Sigmoid colon (tissue), 7 donors: ENCODE data around the gene KCP. TPM values are rescaled to one million over a fixed set of nuclear protein-coding genes. Genes with fewer than 3 reads are reported as not detected.

Source experiments
- DNase-seq: peaks from one replicate; pipeline ENCODE4 v3.0.0-alpha.2; 2019
- H3K27ac ChIP-seq, 4 donors: fragments of 200-600 bp; sonication (generic); one replicate each; pipeline ENCODE4 v1.5.1; 2016 to 2019; ENCODE audit warnings: mild to moderate bottlenecking in 1 of 4
- H3K27me3 ChIP-seq, 3 donors: fragments of 200-600 bp; sonication (generic); one replicate each; pipeline ENCODE4 v1.5.1; 2019; ENCODE audit warnings: mild to moderate bottlenecking in 1 of 3
- H3K36me3 ChIP-seq, 4 donors: fragments of 200-600 bp; sonication (generic); one replicate each; pipeline ENCODE4 v1.5.1; 2016 to 2019
- H3K4me1 ChIP-seq, 4 donors: fragments of 200-600 bp; sonication (generic); one replicate each; pipeline ENCODE4 v1.5.1; 2017 to 2019
- H3K4me3 ChIP-seq, 4 donors: fragments of 200-600 bp; sonication (generic); one replicate each; pipeline ENCODE4 v1.5.1; 2017 to 2019; ENCODE audit warnings: mild to moderate bottlenecking in 2 of 4, moderate library complexity in 1 of 4
- H3K9me3 ChIP-seq, 4 donors: fragments of 200-600 bp in 3 of 4; sonication (generic) in 3 of 4; one replicate each; pipeline versions ENCODE4 v1.5.1 to v1.6.1; 2013 to 2019
- CTCF ChIP-seq, 4 experiments: fragments of 450-650 bp in 3 of 4; fragments of 200-600 bp in 1 of 4; IDR thresholded peaks; one replicate each; pipeline ENCODE4 v1.5.1; 2016 to 2019; ENCODE audit warnings: antibody characterized with exemption in 4 of 4, mild to moderate bottlenecking in 3 of 4, moderate library complexity in 2 of 4
- EP300 ChIP-seq, 4 donors: sonication (generic); formaldehyde crosslinking; IDR thresholded peaks; one replicate each; pipeline ENCODE4 v1.6.1; 2017; ENCODE audit warnings: antibody characterized with exemption in 4 of 4
- POLR2A ChIP-seq, 2 donors: fragments of 450-650 bp; IDR thresholded peaks; one replicate each; pipeline ENCODE4 v1.6.1; 2016; ENCODE audit warnings: antibody characterized with exemption in 2 of 2, mild to moderate bottlenecking in 2 of 2, moderate library complexity in 2 of 2
- POLR2AphosphoS5 ChIP-seq, 4 donors: sonication (generic); formaldehyde crosslinking; IDR thresholded peaks; one replicate each; pipeline ENCODE4 v1.6.1; 2017; ENCODE audit warnings: antibody characterized with exemption in 4 of 4
- WGBS, 2 donors: extraction: QIAGEN DNeasy Blood & Tissue Kit; methylation state at CpG; one replicate each; pipeline ENCODE4 v1.1.7; 2013; 5-methylcytosine and 5-hydroxymethylcytosine counted together
- intact Hi-C: fragments of 100-400 bp; cut with DNase I; formaldehyde crosslinking; loops from one replicate; pipeline ENCODE4 v1.15.1; 2023
- polyA plus RNA-seq, 3 donors: library from polyadenylated mRNA; stranded (reverse); fragments of 200-250 nt; gene quantifications; one replicate each; pipeline ENCODE4 v1.2.3, GENCODE V29; 2013
- total RNA-seq, 4 donors: library from RNA; depleted of rRNA; stranded (reverse); fragments of >200 nt; gene quantifications; one replicate each; pipeline ENCODE4 v1.1.0, GENCODE V29; 2016
- donor health status: healthy with polysubstance abuse.
- donor health status: Bipolar disorder and iron deficiency.
- donor health status: healthy.

The KCP gene
- total and polyA plus RNA-seq, 7 donors: 0.14 to 0.42 (median 0.32) TPM; not detected in 3

- Histone ChIP-seq H3K27me3 (peaks cover 15 to 63% (median 27%) of the 10 kb centered on the region in 3 donors), H3K27ac (no peak overlapping the region), H3K9me3 (no peaks in the 10 kb centered on the region), H3K4me3 (peak overlapping the region; percentile 6 to 43 (median 28)), H3K4me1 (peaks cover 0 to 17% (median 16%) of the 10 kb centered on the region in 4 donors), H3K36me3 (no peaks in the 10 kb centered on the region)
- intact Hi-C loops: no loop called here
- TF ChIP-seq POLR2A (IDR thresholded peaks at IDR 0.05) (no peak), POLR2AphosphoS5 (IDR thresholded peaks at IDR 0.05) (no peak), CTCF (IDR thresholded peaks at IDR 0.05) (no peak), EP300 (IDR thresholded peaks at IDR 0.05) (no peak)
- WGBS, 2 donors: 10 to 17% methylated on average over 42 of the region's 42 CpGs
- DNase-seq: peak; percentile 74
These were observed 612 bp downstream of the KCP start for GRCh38 chr7:128909625-128910568.

GRCh38 chr7:128908750-128909624 lies 1.5 kb downstream of the KCP start:
- Histone ChIP-seq H3K4me3 (peak overlapping the region in 3 of 4 donors; percentile 27 to 43 (median 30)), H3K4me1 (peaks cover 0 to 16% (median 15%) of the 10 kb centered on the region in 4 donors), H3K9me3 (no peaks in the 10 kb centered on the region), H3K36me3 (no peaks in the 10 kb centered on the region), H3K27ac (no peak overlapping the region), H3K27me3 (peaks cover 11 to 60% (median 17%) of the 10 kb centered on the region in 3 donors)
- whole genome bisulfite sequencing, 2 donors: 89 to 92% methylated on average over 6 of the region's 6 CpGs
- peak; percentile 44 for DNase-seq
- intact Hi-C loops: no loop called here
- TF ChIP-seq EP300 (IDR thresholded peaks at IDR 0.05): no peak
- TF ChIP-seq CTCF (IDR thresholded peaks at IDR 0.05): no peak
- no peak for TF ChIP-seq POLR2AphosphoS5 (IDR thresholded peaks at IDR 0.05)
- no peak for TF ChIP-seq POLR2A (IDR thresholded peaks at IDR 0.05)

- Histone ChIP-seq H3K36me3 (no peaks in the 10 kb centered on the region), H3K27me3 (peaks cover 9 to 56% (median 15%) of the 10 kb centered on the region in 3 donors), H3K27ac (no peak overlapping the region), H3K9me3 (no peaks in the 10 kb centered on the region), H3K4me3 (no peak overlapping the region), H3K4me1 (peaks cover 0 to 16% (median 15%) of the 10 kb centered on the region in 4 donors)
- no peak for TF ChIP-seq POLR2AphosphoS5 (IDR thresholded peaks at IDR 0.05)
- no peak for TF ChIP-seq CTCF (IDR thresholded peaks at IDR 0.05)
- TF ChIP-seq POLR2A (IDR thresholded peaks at IDR 0.05): no peak
- TF ChIP-seq EP300 (IDR thresholded peaks at IDR 0.05): no peak
- DNase-seq: peak; percentile 52
- 82 to 91% methylated on average over 19 of the region's 19 CpGs for WGBS, 2 donors
- intact Hi-C loops: loop anchor here (2.0 kb wide), 1 partner anchor 184 kb away; no protein-coding TSS in a partner anchor
These were observed 3.5 kb downstream of the KCP start for GRCh38 chr7:128906766-128907559.
